ENCODE results near the gene DAW1.

- TF ChIP-seq CTCF (IDR thresholded peaks at IDR 0.05): no peak
- no peak for TF ChIP-seq POLR2A (IDR thresholded peaks at IDR 0.05)
Observed at GRCh38 chr2:227914362-227914761, 42.9 kb downstream of the DAW1 start.

Measured in adrenal gland (tissue), 5 donors.